Mesenteric fat pad (tissue), 1 donor: ENCODE measurements around the gene BABAM1. TPM values are rescaled to one million over a fixed set of nuclear protein-coding genes. Genes with fewer than 3 reads are reported as not detected.

Source experiments
- DNase-seq: peaks from one replicate; pipeline ENCODE4 v3.0.0-alpha.2; 2020; ENCODE audit warnings: low spot score
- long read RNA-seq: library from polyadenylated mRNA; unstranded; transcript quantifications from one replicate; pipeline ENCODE4 v2.0.0, GENCODE V29; 2020
- total RNA-seq: library from RNA; stranded (reverse); fragmentation: NEBNext Ultra II Directional; extraction: Animal tissue kit (Norgen Biotek cat#: 25700); gene quantifications from one replicate; pipeline ENCODE4 v1.2.1, GENCODE V29; 2021
- donor health status: DM: yes; HTN: yes; CAD: no.

BABAM1 gene
- 66.0 TPM for total RNA-seq
- long read RNA-seq, transcript BABAM1-201 (9 exons, 1,472 nt): minor isoform, 55 of 270 reads
- long read RNA-seq, transcript BABAM1-208 (9 exons, 1,470 nt): major isoform, 152 of 270 reads
- long read RNA-seq, transcript BABAM1-213 (9 exons, 1,366 nt): minor isoform, 12 of 270 reads
- long read RNA-seq, partial matches to known transcripts: 7 of 270 reads
- long read RNA-seq, other reads (novel, unspliced or antisense): 40 of 270 reads

DNA sequence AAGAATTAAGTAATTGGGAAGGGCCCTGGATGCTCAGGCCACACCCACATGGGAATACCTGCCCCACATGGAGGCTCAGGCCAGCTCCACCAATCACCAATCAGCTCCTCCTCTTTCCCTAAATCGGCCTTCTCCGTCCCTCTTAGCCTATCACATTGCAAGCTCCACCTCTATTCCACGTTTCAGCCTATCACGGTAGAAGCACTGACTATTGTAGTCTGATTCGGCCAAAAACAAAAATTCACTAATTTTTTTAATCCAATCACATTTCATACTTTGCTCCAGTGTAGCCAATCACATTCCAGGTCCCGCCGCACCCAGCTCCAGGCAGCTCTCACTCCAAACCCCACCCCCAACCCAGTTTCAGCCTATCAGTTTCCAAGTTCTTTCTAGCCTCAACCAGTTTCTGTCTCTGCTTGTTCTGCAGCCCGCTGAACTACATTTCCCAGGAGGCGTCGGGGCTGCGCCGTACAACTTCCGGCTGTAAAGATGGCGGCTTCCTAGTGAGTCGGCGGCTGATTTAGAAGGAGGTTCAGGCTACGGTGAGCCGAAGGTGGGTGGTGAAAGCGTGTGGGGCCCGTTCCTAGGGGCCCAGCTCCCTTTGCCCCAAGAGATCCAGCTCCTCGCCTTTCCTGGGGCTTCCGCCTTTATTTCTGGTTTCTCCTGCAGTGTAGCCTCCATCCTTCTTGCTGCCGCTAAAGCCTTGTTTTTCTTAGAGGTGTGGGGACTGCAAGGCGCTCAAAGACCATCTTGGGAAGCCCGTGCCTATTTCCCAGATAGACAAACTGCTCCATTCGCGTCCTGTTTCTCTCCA, at the start of gene BABAM1:
BABAM1 (plus strand) TSS at position 469 of the 814 bp plus-strand sequence. CDS start 1,364 bp downstream, outside the sequence.
- DNase-seq: peak; percentile 94

DNA sequence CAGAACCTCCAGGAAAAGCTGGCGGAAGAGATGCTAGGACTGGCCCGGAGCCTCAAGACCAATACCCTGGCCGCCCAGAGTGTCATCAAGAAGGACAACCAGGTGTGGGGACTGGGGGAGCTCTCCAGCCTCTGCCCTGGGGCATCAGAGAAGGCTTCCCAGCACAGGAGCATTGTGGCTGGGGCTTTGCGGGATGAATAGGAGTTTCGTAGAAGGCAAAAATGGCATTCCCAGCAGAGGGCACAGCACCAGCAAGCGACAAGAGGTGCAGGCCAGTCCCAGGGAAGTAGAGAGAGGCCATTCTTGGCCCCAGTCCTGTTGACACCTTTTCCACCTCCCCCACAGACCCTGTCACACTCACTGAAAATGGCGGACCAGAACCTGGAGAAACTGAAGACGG, 48.0 kb upstream of the BABAM1 start:
- no peak for DNase-seq

DNA sequence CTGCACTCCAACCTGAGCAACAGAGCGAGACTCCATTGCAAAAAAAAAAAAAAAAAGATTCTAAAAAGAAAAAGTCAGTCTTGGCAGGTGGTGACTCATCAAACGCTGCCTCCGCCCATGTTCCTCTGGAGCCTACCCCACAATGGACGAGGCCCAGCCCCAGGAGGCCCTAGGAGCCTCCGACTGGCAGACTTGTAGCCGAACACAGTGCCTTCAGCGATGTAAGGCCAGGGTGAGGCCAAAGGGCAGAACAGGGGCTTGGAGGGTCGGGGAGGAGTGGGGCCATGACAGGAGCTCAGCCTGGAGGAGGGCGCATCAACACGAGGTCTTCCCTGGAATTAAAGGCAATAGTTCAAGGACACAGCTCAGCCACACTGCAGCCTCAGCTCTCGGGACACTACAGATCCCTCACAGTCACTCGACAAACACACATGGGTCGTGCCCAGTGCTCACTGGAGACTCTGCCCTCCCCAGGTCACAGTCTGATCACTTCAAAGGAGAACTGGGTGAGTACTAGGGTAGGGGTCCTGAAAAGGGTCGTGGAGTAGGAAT, 47.0 kb upstream of the BABAM1 start:
- DNase-seq: no peak

DNA sequence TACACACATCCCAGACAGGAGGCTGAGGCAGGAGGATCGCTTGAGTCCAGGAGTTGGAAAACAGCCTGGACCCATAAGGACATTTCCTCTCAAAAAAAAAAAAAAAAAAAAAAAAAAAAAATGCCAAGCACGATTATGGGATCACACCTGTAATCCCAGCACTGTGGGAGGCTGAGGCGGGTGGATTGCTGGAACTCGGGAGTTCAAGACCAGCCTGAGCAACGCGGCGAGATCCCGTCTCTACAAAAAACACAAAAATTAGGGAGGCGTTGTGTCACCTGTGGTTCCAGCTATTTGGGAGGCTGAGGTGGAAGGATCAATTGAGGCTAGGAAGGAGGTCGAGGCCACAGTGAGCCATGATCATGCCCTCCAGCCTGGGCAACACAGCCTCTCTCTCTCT, 42.2 kb upstream of the BABAM1 start:
- no peak for DNase-seq

DNA sequence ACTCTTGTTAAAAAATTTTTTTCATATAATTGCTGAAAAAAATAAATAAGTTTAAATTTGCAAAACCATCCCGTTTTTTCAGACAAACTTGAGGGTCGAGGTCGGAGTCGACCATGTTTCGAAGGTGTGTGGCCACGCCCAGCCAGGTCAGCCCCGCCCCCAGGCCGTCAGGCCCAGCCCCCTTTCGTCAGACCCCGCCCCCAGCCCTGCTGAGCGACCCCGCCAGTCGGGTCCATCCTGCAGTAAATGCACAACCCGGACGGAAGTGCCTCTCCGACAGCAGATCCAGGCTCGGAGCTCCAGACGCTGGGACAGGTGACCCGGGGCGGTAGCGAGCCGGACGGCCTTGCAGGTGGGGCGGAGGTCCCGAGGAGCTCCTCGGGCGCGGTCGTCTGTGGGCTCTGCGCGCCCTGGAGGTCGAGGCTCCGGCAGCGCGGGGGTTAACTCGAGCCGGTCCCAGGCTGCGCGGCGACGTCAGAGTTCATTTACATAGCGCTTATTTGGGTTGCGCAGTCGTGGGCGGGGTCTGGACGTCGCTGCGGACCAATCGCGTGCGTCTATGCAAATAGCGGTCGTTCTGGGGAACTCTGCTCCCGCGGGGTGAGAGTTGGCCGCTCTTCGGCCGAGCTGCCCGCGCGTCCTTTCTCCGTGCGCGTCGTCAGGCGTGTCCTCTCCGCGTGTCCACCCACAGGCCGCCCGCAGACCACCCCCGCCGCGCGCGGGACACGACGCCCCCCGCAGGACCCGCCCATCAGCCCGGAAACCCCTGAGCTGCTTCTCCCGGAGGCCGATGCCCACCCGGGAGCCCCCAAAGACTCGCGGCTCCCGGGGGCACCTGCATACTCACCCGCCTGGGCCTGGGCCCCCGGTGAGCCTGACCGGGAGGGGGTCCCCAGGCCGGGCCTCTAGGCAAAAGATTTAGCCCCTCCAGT, 41.0 kb upstream of the BABAM1 start, which contains the start of gene OCEL1:
OCEL1 (plus strand) TSS at position 225 of the 932 bp plus-strand sequence; CDS start at position 247, 22 bp downstream.
- DNase-seq: peak; percentile 99

DNA sequence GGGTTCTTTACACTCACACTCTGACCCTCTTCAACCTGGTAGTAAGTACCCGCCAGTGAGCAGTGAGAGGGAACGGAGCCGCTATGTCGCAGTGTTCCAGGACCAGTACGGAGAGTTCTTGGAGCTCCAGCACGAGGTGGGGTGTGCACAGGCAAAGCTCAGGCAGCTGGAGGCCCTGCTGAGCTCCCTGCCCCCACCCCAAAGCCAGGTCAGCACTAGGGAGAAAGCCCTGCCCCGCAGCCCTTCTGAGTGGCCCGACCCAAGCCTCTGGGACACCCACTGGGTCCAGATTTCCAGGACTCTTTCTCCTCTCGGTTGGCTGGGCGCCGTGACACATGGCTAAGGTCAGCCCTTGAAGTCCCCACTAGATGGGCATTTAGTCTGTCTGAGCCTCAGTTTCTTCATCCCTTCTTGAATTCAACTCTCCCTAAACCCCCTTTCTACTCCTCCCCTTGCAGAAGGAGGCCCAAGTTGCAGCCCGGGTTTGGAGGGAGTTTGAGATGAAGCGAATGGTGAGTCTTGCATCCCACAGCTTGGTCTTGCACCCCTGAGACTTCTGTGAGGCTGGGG, 39.4 kb upstream of the BABAM1 start:
- DNase-seq: no peak

DNA sequence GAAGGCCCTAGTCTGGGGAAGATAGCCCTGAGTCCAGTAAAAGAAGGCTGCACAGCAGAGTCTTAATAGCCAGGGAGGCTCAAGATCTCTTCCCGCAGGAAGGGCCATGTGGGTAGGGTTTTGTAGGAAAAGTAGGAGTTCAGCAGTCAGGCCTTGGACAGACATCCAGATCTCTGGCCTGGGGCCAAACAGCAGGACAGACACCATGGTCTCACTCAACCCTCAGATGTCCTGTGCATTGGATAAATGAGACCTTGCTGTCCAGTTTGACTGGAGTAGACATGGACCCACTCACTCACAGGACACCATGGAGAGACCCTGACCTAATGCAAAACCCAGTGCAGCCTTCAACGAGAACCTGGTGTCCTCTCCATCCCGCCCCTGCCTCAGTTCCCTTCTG, 37.4 kb upstream of the BABAM1 start:
- no peak for DNase-seq

DNA sequence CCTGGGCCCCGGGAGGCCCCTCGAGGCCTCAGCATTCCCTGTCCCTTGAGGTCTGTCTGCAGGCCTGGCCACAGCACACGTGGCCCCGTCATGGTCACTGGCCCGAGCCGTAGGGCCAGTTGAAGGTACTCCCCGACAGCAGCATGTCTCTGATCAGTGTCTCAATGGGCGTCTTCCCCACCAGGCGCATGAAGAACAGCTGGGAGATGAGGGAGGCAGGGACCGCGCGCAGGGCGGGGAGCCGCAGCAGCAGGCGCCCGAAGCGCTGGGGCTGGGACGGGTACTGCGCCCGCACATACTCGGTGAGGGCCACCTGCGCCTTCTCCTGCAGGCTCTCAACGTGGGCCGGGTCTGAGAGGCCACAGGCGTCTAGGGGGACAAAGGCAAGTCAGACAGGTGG, 35.0 kb upstream of the BABAM1 start:
- DNase-seq: no peak

DNA sequence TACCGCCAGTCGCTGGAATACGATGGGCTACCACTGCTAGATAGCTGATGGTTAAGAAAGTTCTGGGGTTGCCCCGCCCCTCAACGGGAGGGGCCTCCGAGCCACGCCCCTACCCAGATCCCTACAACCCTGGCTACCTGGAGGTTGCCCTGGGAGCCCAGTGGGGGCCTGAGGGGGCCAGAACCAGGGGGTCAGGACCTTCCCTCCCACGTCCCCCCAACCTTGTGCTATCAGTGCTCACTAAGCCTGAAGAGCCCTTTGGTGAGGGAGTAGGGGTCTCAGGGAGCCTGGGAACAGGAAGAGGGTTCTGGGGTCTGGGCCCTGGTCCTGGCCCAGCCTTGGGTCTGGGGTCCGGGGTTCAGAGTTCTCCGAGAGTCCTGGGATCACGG, 32.3 kb upstream of the BABAM1 start:
- no peak for DNase-seq

DNA sequence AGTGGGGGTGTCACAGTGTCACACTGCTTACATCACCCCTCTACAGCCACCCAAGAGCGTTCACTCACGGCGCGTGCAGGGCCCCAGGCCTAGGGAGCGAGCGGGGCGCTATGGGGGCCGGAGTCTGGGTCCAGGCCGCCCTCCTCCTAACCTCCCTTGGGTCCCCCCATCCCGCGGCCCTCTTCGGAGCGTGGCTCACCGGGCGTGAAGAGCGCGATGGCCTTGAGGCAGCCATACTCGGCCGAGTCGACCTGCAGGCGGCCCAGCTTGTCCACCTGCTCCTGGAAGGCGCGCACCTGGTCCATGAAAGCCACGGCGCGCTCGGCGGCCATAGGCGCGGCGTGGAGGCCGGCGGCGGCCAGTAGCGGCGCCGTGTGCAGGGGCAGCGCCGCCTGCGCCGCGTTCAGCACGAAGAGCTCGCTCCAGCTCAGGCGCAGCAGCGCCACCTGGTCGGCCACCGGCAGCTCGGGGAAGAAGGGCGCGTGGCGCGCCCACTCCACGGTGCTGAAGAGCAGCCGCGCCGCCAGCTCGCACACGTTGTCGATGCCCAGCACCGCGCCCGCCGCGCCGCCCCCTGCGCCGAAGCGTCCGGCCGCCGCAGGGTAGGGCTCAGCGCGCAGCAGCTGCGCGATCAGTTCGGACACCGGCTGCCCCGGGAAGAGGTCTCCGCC, 31.8 kb upstream of the BABAM1 start:
- no peak for DNase-seq

DNA sequence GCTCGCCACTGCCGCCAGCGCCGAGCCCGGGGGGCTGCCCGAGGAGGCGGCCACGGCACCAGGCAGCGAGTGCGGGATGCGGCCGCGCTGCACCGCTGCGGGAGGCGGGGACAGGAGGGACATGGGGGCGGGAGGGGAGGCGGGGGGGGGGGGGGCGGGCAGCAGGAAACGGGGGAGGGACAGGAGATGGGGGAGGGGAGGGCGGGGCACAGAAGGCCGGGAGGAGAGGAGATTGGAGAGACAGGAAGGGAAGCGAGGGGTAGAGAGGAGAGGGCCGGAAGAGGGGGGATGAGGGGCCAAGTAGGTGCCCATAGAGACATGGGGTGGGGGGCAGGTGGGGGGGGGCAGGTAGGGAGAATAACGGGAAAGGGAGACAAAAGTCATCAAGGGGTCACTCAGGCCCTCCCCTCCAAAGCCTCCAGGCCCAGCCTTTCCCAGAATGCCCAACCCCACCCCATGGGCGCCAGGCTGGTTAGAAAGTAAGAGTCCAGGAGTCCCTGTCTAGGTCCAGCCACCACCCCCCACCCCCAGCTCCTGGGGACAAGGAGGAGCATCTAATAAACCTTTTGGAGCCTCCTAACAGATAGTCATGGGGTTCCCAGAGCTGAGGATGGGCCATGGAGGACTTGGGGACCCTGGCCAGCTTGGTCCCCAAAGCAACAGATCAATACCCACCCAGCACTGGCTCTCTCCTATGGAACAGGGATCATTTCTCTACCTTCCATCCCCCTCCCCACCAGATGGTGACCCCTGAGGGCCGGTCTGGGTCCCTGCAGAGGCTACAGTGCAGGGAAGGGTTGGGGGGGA, 31.1 kb upstream of the BABAM1 start:
- DNase-seq: no peak

DNA sequence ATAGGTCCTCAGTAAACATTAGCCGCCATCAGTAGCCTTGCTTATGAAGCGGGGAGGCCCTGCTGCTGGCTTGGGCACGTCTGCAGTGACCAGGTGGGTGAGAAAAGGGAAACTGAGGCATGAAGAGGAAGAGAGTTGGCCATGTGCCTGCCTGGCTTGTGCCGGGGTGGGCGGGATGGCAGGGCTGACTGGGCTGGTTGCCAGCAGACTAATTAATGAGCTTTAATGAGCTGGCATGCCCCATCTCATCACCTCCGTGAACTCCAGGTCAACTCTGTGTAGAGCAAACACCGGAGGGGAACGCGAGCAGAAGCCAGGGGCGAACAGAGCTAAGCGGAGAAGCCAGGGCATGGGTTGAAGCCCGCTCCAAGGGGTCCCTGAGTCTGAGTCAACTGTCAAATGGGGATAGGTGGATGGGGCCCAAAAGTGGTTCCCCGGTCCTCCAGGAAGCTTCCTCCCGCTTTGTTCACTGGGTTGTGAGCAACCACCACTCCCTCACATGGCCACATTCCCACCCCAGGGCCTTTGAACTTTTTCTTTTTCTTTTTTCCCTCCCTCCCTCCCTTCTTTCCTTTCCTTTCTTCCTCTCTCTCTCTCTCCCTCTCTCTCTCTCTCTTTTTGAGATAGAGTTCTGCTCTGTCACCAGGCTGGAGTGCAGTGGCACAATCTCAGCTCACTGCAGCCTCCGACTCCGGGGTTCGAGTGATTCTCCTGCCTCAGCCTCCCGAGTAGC, 30.3 kb upstream of the BABAM1 start:
- DNase-seq: no peak

DNA sequence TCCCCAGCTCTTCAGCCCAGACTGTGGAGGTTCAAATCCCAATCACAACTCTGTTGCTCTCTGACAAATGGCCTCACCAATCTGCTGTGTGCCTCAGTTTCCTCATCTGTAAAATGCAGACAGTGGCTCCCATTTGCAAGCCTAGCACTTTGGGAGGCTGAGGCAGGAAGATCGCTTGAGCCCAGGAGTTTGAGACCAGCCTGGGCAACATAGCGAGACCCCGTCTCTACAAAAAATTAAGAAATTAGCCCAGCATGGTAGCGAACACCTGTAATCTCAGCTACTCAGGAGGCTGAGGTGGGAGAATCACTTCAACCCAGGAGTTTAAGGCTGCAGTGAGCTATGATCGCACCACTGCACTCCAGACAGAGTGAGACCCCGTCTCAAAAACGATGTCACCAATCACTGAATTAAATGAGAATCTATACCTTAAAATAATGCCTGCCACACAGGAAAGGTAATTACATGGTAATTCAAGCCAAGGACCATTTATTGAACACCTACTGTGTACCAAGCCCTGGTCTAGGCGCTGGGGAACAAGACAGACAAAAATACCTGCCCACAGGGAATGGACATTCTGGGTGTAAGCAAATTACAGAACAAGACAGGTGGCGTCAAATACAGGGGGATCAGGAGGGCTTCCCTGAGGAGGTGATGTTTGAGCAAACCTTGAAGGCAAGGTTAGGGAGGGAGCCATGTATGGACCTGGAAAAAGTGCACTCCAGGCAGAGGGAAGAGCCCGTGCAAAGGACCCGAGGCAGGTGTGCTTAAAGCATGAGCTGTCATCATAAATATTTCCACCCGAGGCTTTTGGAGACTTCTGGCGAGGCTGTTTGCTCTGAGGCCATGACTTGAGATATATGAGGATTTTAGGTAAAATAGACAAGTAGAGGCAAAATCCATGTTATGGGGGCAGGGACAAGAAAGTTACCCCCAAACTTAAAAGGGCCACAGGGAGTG, 29.2 kb upstream of the BABAM1 start:
- no peak for DNase-seq

DNA sequence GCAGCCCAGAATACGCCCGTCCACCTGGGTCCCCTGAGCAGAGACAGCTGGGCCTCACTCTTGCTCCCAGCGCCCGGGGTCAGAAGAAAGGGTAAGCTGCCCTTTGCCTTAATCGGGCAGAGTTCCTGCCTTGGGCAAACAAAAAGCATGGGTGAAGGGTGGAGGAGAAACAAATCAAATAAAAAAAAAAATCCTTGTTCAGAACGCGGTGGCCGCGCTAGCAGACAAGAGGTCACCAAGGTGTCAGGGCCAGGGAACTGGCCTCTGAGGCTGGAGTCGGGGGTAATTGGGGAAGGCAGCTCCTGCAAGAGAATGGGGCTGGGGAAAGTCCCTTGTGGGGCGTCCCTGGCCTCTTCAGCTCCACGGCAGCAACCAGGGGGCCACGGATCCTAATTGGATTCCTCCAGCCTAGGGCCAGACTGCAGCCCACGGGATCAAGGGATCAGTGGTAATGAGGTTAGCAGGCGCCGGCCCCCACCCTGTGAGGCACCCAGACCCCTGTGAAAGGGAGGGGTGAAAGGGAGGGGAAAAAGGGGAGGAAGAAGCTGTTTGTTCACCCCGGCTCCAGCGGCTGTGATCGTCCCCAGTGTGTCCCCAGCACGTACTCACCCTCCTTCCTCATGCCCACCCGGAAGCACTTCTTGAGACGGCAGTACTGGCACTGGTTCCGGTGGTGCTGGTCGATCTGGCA, 27.0 kb upstream of the BABAM1 start:
- DNase-seq: no peak

DNA sequence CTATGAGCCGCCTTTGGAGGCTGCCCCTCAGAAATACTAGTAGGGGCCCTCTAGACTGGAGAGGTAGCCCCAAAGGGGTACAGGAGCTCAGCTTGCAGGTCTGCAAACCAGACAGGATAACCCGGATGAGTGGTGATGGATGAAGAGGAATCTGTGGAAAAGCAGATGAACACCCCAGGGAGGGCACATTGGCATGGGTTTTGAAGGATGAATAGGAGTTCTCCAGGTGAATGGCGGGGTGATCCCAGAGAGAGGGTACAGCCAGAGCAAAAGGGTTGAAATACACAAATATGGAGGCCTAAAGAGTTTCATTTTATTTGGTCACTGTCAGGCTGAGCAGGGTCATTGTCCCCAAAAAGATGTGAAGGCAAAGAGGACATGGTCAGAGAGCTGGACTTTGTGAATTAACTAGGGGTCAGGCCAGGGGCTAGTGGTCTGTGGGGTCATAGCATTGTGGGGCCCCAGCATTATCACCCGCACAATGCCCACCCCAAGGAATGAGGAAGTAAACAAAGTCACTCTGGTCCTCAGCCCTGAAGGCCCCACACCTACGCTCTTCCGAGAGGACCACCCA, 26.3 kb upstream of the BABAM1 start:
- DNase-seq: no peak

DNA sequence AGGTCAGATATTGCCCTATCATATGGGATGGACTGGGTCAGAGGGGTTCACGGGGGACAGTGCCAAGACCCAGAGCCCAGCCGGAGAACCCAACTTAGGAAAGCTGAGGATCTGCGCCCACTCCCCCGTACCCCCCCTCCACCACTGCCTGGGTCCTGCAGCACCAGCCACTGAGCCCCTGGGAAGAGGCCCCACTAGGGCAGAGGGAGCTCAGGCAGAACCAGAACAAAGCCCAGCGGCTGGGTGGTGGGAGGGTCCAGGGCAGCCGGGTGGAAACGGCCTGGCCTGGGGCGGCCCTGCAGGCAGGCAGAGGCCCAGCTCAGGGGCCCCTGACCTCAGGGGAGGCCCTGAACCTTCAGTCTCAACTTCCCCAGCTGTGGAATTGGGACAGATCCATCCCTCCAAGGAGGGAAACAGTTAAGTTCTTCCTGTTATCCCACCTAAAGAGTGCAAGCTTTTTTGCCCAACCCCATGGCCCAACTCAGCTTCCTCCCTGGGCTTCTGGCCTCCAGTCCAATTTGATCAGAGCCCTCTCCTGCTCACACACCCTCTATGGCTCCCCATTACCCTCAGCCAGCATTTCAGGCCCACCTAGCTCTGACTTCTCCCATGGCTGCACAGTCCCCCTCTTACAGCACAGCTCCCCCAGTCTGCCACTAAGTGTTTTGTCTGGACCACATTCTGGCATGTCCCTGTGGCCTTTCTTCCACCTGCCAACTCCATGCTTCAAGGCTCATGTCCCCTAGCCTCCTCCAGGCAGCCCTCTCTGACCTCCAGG, 24.6 kb upstream of the BABAM1 start:
- no peak for DNase-seq
